Fibroblast of the aortic adventitia (primary cell): ENCODE measurements around the gene DIAPH3. TPM values are rescaled to one million over a fixed set of nuclear protein-coding genes. Genes with fewer than 3 reads are reported as not detected.

Experiments
- DNase-seq: peaks from one replicate; pipeline ENCODE4 v3.0.0-alpha.2; 2010; ENCODE audit warnings: low read depth
- H3K4me3 ChIP-seq: 2 replicates; pipeline ENCODE4 v1.5.1; 2011; ENCODE audit warnings: low read depth, mild to moderate bottlenecking, control low read depth, low read length, moderate library complexity
- CTCF ChIP-seq: IDR thresholded peaks from 2 replicates; pipeline ENCODE4 v1.5.1; 2011; ENCODE audit warnings: mild to moderate bottlenecking, low read length, control low read depth, inconsistent platforms; ENCODE audit not compliant: insufficient read depth
- total RNA-seq: library from RNA; depleted of rRNA; stranded (reverse); fragments of >200 nt; gene quantifications from 2 replicates; pipeline ENCODE4 v1.2.3, GENCODE V29; 2012; ENCODE audit warnings: low replicate concordance

The DIAPH3 gene
- total RNA-seq, 1 donor, result 40.9 TPM

GRCh38 chr13:60120617-60121336, 43.0 kb downstream of the DIAPH3 start:
- no peak overlapping the region for H3K4me3 ChIP-seq
- TF ChIP-seq CTCF, result no peak
- no peak for DNase-seq

- H3K4me3 ChIP-seq, result no peak overlapping the region
- no peak for DNase-seq
- no peak for TF ChIP-seq CTCF
These were observed 44.9 kb downstream of the DIAPH3 start for GRCh38 chr13:60118696-60119400.

- no peak for TF ChIP-seq CTCF
- no peak for DNase-seq
- no peak overlapping the region for H3K4me3 ChIP-seq
These were observed 49.2 kb downstream of the DIAPH3 start for GRCh38 chr13:60114499-60115028.

- DNase-seq, result peak; percentile 40
- no peak for TF ChIP-seq CTCF
These were observed 51.0 kb downstream of the DIAPH3 start for GRCh38 chr13:60112771-60113170.

GRCh38 chr13:60111691-60112090, 52.0 kb downstream of the DIAPH3 start:
- no peak overlapping the region for H3K4me3 ChIP-seq
- no peak for TF ChIP-seq CTCF
- peak; percentile 48 for DNase-seq

More at GRCh38 chr13:60112771-60113170, 51.0 kb downstream of the DIAPH3 start:
- no peak overlapping the region for H3K4me3 ChIP-seq

- DNase-seq, result no peak
- no peak for TF ChIP-seq CTCF
- H3K4me3 ChIP-seq, result no peak overlapping the region
These were observed 54.4 kb downstream of the DIAPH3 start for GRCh38 chr13:60109285-60109684.
